Measurements from ENCODE around the gene PRKAR2B. TPM values are rescaled to one million over a fixed set of nuclear protein-coding genes. Genes with fewer than 3 reads are reported as not detected.
"Not testable (repeated sequence)": the region's sequence is repeated elsewhere in the genome, so short reads cannot be mapped to it uniquely, and the experiment has no call there.

The PRKAR2B gene
- total and polyA plus RNA-seq, 11 donors: 7.0 to 50.6 (median 18.5) TPM

DNA sequence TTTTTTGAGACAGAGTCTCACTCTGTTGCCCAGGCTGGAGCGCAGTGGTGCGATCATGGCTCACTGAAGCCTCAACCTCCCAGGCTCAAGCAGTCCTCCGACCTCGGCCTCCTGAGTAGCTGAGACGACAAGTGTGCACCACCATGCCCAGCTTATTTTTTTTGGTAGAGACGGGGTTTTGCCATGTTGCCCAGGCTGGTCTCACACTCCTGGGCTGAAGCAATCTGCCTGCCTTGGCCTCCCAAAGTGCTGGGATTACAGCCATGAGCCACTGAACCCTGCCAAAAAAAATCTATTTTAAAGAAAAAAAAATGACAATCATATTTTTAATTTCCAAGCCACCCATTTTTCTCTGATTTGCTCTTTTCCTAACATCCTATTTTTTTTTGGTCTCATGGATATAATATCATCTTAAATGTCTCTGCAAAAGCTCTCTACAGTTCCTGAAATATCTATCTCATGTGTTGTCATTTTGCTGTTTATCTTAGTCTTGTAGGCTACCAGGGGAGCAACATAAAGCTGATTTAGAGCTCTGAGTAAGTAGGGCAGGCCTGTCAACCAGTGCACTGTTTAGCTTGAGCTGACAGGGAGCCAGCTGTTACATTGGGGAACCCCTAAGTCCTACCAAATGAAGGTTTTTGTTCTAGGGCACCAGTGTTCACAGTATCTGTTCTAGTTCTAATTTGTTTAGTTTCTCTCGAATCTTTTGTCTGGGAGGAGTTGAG is 94.4 kb downstream of the PRKAR2B start:
- no peak for DNase-seq
- no peak for ATAC-seq
- peaks cover 0 to 8% (median 0%) of the 10 kb centered on the region in 12 donors for H3K9me3 ChIP-seq
- intact Hi-C loops (cut with DNase I): no loop called here
- H3K27ac ChIP-seq: no peak overlapping the region
- H3K4me1 ChIP-seq: no peaks in the 10 kb centered on the region
- H3K4me3 ChIP-seq: no peak overlapping the region
- TF ChIP-seq POLR2A (IDR thresholded peaks at IDR 0.05) (no peak), CTCF (IDR thresholded peaks at IDR 0.05) (no peak)
- 83 to 91% (median 88%) methylated on average over 7 of the region's 7 CpGs for WGBS, 4 donors
- no peaks in the 10 kb centered on the region for H3K27me3 ChIP-seq
- H3K36me3 ChIP-seq: no peaks in the 10 kb centered on the region

GRCh38 chr7:107143875-107144274 is 99.4 kb downstream of the PRKAR2B start:
- 83 to 90% (median 86%) methylated on average over 5 of the region's 5 CpGs for WGBS, 4 donors
- DNase-seq, H3K27me3 ChIP-seq, H3K4me3 ChIP-seq, H3K4me1 ChIP-seq, H3K9me3 ChIP-seq, H3K27ac ChIP-seq, H3K36me3 ChIP-seq, ATAC-seq: not testable (repeated sequence)
- intact Hi-C loops (cut with DNase I): loop anchor here in 1 of 10 donors (10.0 kb wide), 1 partner anchor 99 kb away; the partner anchor contains the start of gene PRKAR2B

- no peak for DNase-seq
- no peak for ATAC-seq
- intact Hi-C loops (cut with DNase I): loop anchor here in 7 of 10 donors (5.0 to 10.0 kb wide), 4 partner anchors 100 to 483 kb away; partner anchors contain the start of genes CCDC71L (in 1 of the 7) and PRKAR2B (in 1 of the 7)
- 89 to 93% (median 91%) methylated on average over 4 of the region's 4 CpGs for WGBS, 4 donors
- no peak for TF ChIP-seq CTCF (IDR thresholded peaks at IDR 0.05)
- no peak for TF ChIP-seq POLR2A (IDR thresholded peaks at IDR 0.05)
- no peaks in the 10 kb centered on the region for H3K9me3 ChIP-seq
- no peaks in the 10 kb centered on the region for H3K36me3 ChIP-seq
- H3K27ac ChIP-seq: no peak overlapping the region
- H3K4me3 ChIP-seq: no peak overlapping the region
- H3K27me3 ChIP-seq: no peaks in the 10 kb centered on the region
- H3K4me1 ChIP-seq: peaks cover 0 to 3% (median 0%) of the 10 kb centered on the region in 12 donors
Observed at GRCh38 chr7:107145067-107145838, 100.7 kb downstream of the PRKAR2B start.

DNA sequence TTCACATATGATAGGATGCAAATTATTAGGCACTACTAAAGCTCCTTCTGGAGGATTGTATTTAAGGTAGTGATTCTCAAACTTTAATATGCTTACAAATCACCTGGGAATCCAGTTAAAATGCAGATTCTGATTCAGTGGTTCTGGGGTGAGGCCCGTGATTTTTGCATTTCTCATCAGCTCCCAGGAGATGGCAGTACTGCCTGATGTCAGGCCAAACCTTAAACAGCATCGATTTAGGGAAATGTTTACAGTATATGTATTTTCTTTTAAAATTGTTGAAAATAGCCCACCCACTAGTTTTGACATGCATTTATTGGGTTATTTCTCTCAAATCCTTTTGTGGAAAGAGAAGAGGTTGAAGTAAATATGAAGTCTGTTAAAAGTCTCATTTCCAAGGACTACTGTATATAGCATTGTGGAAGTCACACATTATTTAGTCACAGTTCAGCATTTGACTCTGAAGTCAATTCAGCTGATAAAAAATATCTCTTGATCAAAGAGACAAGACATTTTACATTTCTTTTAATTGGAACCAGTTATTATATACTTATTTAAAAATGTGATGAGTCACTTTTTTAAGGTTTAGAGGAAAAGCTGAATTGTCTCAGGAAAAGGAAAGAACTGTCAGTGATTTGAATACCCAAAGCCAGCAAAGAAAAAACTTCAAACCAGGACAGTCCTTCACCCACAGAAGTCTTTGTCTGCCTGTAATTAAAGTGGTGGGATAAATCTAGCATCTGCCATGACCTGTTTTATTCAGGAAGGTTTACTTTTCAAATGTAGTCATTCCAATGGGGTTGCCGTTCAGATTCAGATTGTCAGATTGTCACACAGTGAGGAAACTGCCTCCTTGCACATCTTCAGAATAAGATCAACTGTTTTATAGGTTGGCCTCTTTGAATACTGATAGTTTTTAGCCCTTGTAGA is 103.2 kb downstream of the PRKAR2B start:
- TF ChIP-seq POLR2A (IDR thresholded peaks at IDR 0.05) (no peak), CTCF (IDR thresholded peaks at IDR 0.05) (peak; percentile 43 to 72 (median 61))
- ATAC-seq (peak in 3 of 4 donors; percentile 57 to 84 (median 61)), DNase-seq (no peak)
- 23 to 37% (median 32%) methylated on average over 3 of the region's 3 CpGs for WGBS, 4 donors
- H3K4me1 ChIP-seq: peaks cover 0 to 4% (median 0%) of the 10 kb centered on the region in 12 donors
- H3K27me3 ChIP-seq: no peaks in the 10 kb centered on the region
- H3K36me3 ChIP-seq: no peaks in the 10 kb centered on the region
- no peak overlapping the region for H3K4me3 ChIP-seq
- intact Hi-C loops (cut with DNase I): loop anchor here in 7 of 10 donors (5.0 to 10.0 kb wide), 4 partner anchors 103 to 485 kb away; partner anchors contain the start of genes CCDC71L (in 1 of the 7) and PRKAR2B (in 1 of the 7)
- H3K27ac ChIP-seq: no peak overlapping the region
- H3K9me3 ChIP-seq: no peaks in the 10 kb centered on the region

Measured in heart left ventricle (tissue), 16 donors.